ENCODE measurements around the gene GNB1. TPM values are rescaled to one million over a fixed set of nuclear protein-coding genes. Genes with fewer than 3 reads are reported as not detected.

Gene GNB1
- total RNA-seq, 1 experiment from 2014 or later = 400 TPM

DNA sequence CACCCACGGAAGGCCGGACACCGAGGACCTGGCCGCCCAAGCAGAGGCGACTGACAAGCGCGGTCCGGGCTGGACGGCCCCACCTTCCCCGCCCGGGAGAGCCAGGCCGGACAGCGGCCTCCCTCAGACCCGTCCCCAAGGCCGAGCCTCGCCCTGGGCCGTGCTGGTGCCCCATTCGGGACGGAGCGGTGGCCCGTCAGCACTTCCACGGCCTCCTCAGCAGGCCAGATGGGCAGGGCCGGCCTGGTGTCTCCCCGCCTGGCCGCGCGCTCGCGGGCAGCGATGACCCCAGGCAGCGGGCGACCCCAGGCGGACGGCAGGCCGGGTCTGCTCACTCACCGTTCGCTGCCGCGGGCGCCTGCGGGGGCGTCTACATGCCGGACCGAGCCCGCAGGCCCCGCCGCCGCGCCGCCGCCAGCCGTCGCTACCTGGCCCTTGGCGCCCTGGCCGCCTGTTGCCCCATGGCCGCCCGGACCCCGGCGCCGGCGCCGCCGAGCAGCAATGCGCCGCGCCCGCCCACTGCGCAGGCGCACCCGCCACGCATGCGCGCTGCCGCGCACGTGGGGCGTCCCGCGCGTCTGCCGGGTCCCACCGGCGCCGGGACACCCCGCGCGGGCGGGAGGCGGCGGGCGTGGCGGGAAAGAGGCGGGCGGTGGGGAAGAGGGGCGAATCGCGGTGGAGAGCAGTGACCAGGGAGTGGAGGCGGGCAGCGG, 112.8 kb downstream of the GNB1 start, which contains the start of gene NADK:
Gene NADK, minus strand, starts transcription at position 521 of the 713 bp plus-strand sequence. CDS start 13,064 bp downstream, outside the sequence.
- Histone ChIP-seq H3K9ac (ENCODE audit: extremely low read depth, insufficient read length, low read length) (peak within 1 kb of the TSS; percentile 55), H3K23me2 (ENCODE audit: insufficient read length, low read depth, low read length, poor library complexity, severe bottlenecking) (peaks cover 24% of the 10 kb centered on the region), H3K9me3 (ENCODE audit: control insufficient read depth, low read depth, low read length) (no peaks in the 10 kb centered on the region), H2BK20ac (ENCODE audit: low read depth, low read length, poor library complexity, severe bottlenecking) (no peak within 1 kb of the TSS), H4K8ac (replicated peaks; ENCODE audit: insufficient read length, low read depth, low read length) (no peak within 1 kb of the TSS), H2BK12ac (ENCODE audit: insufficient read length, low read depth, low read length) (no peak within 1 kb of the TSS), H2BK15ac (ENCODE audit: low read depth, low read length) (no peak within 1 kb of the TSS), H4K20me1 (ENCODE audit: control insufficient read depth, insufficient read depth, insufficient read length) (no peaks in the 10 kb centered on the region), H2AFZ (ENCODE audit: low read length) (no peak within 1 kb of the TSS), H3K27ac (ENCODE audit: insufficient read length, low read depth, low read length) (peak within 1 kb of the TSS; percentile 73), H3K79me1 (ENCODE audit: insufficient read depth, low read depth, low read length, poor library complexity, severe bottlenecking) (no peaks in the 10 kb centered on the region), H2AK5ac (ENCODE audit: insufficient read length, low read length) (no peak within 1 kb of the TSS), H4K5ac (ENCODE audit: insufficient read length, low read depth, low read length) (no peak within 1 kb of the TSS), H3K14ac (ENCODE audit: insufficient read depth, low read length) (peak within 1 kb of the TSS; percentile 89), H4K91ac (ENCODE audit: insufficient read length, low read depth, low read length) (no peak within 1 kb of the TSS), H3T11ph (ENCODE audit: low read length) (no peak within 1 kb of the TSS), H3K4me1 (ENCODE audit: insufficient read depth, low read length) (peaks cover 18% of the 10 kb centered on the region), H3K18ac (ENCODE audit: insufficient read length, low read depth, low read length) (peak within 1 kb of the TSS; percentile 86), H3K4ac (ENCODE audit: low read depth, low read length) (no peak within 1 kb of the TSS), H3K27me3 (ENCODE audit: insufficient read depth, low read length) (no peaks in the 10 kb centered on the region), H3K79me2 (ENCODE audit: insufficient read depth, low read length) (peaks cover 19% of the 10 kb centered on the region), H3K23ac (ENCODE audit: insufficient read length, low read depth, low read length) (no peak within 1 kb of the TSS), H3K56ac (ENCODE audit: insufficient read length, low read depth, low read length) (no peak within 1 kb of the TSS), H2BK5ac (ENCODE audit: insufficient read length, low read length) (no peak within 1 kb of the TSS), H2BK120ac (ENCODE audit: low read depth, low read length, poor library complexity, severe bottlenecking) (no peak within 1 kb of the TSS), H3K4me2 (ENCODE audit: insufficient read depth, insufficient read length, low read length) (peak within 1 kb of the TSS; percentile 85)
- Mint-ChIP-seq H3K36me3 (ENCODE audit: insufficient read depth in 1 of 3, low read depth in 3 of 3) (peaks cover 10 to 24% (median 11%) of the 10 kb centered on the region in 3 experiments; a peak in 5 of 7 replicates), H3K27me3 (ENCODE audit: low read depth) (no peaks in the 10 kb centered on the region; the same call in 1 of the 2 replicates), H3K4me3 (peak within 1 kb of the TSS; percentile 81 to 87), H3K27ac (peak within 1 kb of the TSS; percentile 95 to 99 (median 98); a peak in 6 of 7 replicates), H3K4me1 (peaks cover 45 to 58% of the 10 kb centered on the region in 2 experiments), H3K9me3 (no peaks in the 10 kb centered on the region)
- no CpG with 5 or more reads among the region's 99 CpGs for WGBS (ENCODE audit: extremely low coverage, insufficient read length, low lambda C conversion rate)
- TF ChIP-seq CTCF (conservative IDR thresholded peaks at IDR 0.05) = no peak
- DNase-seq = no peak

Data from H9 (cell line).